GM23338 (cell line): ENCODE results near the gene AEN. TPM values are rescaled to one million over a fixed set of nuclear protein-coding genes. Genes with fewer than 3 reads are reported as not detected.

Experiments used
- ATAC-seq: fragments of 200-7000 bp; cut with Tn5 transposase; 3 replicates; pipeline ENCODE4 v1.9.1; 2020
- DNase-seq: peaks from one replicate; pipeline ENCODE4 v3.0.0-alpha.2; 2015; ENCODE audit warnings: low spot score
- H2AFZ ChIP-seq: fragments of 200-600 bp; sonication (generic); 2 replicates; pipeline ENCODE4 v1.8.0; 2016; ENCODE audit warnings: antibody characterized with exemption, mild to moderate bottlenecking, moderate library complexity
- H3F3A ChIP-seq: fragments of 200-600 bp; sonication (generic); replicated peaks from 2 replicates; pipeline ENCODE4 v1.8.0; 2017; ENCODE audit warnings: antibody characterized with exemption, mixed run types, low read depth
- H3K27ac ChIP-seq: fragments of 200-600 bp; sonication (generic); 2 replicates; pipeline ENCODE4 v1.6.1; 2016; ENCODE audit warnings: low read depth
- H3K27me3 ChIP-seq: fragments of 200-600 bp; sonication (generic); 2 replicates; pipeline ENCODE4 v1.8.0; 2016; ENCODE audit warnings: mild to moderate bottlenecking, mixed run types, moderate library complexity; ENCODE audit not compliant: insufficient read depth
- H3K36me3 ChIP-seq: fragments of 200-600 bp; sonication (generic); 2 replicates; pipeline ENCODE4 v1.8.0; 2016; ENCODE audit warnings: mild to moderate bottlenecking; ENCODE audit not compliant: insufficient read depth
- H3K4me1 ChIP-seq: fragments of 200-600 bp; sonication (generic); 2 replicates; pipeline ENCODE4 v1.8.0; 2016; ENCODE audit warnings: mild to moderate bottlenecking, moderate library complexity; ENCODE audit not compliant: insufficient read depth
- H3K4me2 ChIP-seq: fragments of 200-600 bp; sonication (generic); 2 replicates; pipeline ENCODE4 v1.7.1; 2017; ENCODE audit warnings: mixed run types
- H3K4me3 ChIP-seq: fragments of 200-600 bp; sonication (generic); 2 replicates; pipeline ENCODE4 v1.6.1; 2016; ENCODE audit warnings: mixed run types
- H3K79me2 ChIP-seq: fragments of 200-600 bp; sonication (generic); replicated peaks from 2 replicates; pipeline ENCODE4 v1.8.0; 2017; ENCODE audit warnings: mild to moderate bottlenecking; ENCODE audit not compliant: insufficient read depth
- H3K9me2 ChIP-seq: fragments of 200-600 bp; sonication (generic); 2 replicates; pipeline ENCODE4 v1.8.0; 2017; ENCODE audit not compliant: insufficient read depth
- H4K20me1 ChIP-seq: fragments of 200-600 bp; sonication (generic); replicated peaks from 2 replicates; pipeline ENCODE4 v1.8.0; 2017; ENCODE audit warnings: mild to moderate bottlenecking; ENCODE audit not compliant: insufficient read depth
- H3K27ac Mint-ChIP-seq: 2 replicates; pipeline ENCODE4 v1.8.0; 2020; ENCODE audit warnings: inconsistent platforms, mild to moderate bottlenecking, moderate library complexity, mixed read lengths
- H3K27me3 Mint-ChIP-seq: 3 replicates; pipeline ENCODE4 v1.8.0; 2022; ENCODE audit warnings: low read depth, mild to moderate bottlenecking, moderate library complexity, mixed read lengths, inconsistent platforms; ENCODE audit not compliant: insufficient read depth, poor library complexity
- H3K36me3 Mint-ChIP-seq: 3 replicates; pipeline ENCODE4 v1.8.0; 2021; ENCODE audit warnings: low read depth, mild to moderate bottlenecking, inconsistent platforms, moderate library complexity, mixed read lengths
- H3K4me1 Mint-ChIP-seq: 3 replicates; pipeline ENCODE4 v1.8.0; 2020; ENCODE audit warnings: mild to moderate bottlenecking, inconsistent platforms, mixed read lengths
- H3K4me3 Mint-ChIP-seq: 3 replicates; pipeline ENCODE4 v1.8.0; 2021; ENCODE audit warnings: moderate library complexity, mild to moderate bottlenecking, inconsistent platforms, mixed read lengths
- H3K9me3 Mint-ChIP-seq: 3 replicates; pipeline ENCODE4 v1.8.0; 2020; ENCODE audit warnings: moderate library complexity, mild to moderate bottlenecking, inconsistent platforms, mixed read lengths
- CTCF ChIP-seq, 2 experiments: fragments of 200-600 bp in 1 of 2; sonication (generic) in 1 of 2; conservative IDR thresholded peaks; 2 replicates each; pipeline versions ENCODE4 v1.5.1 to v1.6.1; 2016 to 2017; ENCODE audit warnings: antibody characterized with exemption in 2 of 2, low read depth in 2 of 2, mild to moderate bottlenecking in 2 of 2, moderate library complexity in 1 of 2
- EZH2 ChIP-seq: fragments of 200-600 bp; sonication (generic); IDR thresholded peaks from one replicate; pipeline ENCODE4 v1.8.0; 2017; ENCODE audit warnings: antibody characterized with exemption, mild to moderate bottlenecking, low read depth; ENCODE audit not compliant: unreplicated experiment
- EZH2phosphoT487 ChIP-seq: fragments of 200-600 bp; sonication (generic); IDR thresholded peaks from one replicate; pipeline ENCODE4 v1.8.1; 2018; ENCODE audit warnings: antibody characterized with exemption; ENCODE audit not compliant: unreplicated experiment
- JUNB ChIP-seq: IDR thresholded peaks from one replicate; pipeline ENCODE4 v1.6.1; 2016; ENCODE audit warnings: antibody characterized with exemption; ENCODE audit not compliant: unreplicated experiment
- NANOG ChIP-seq: IDR thresholded peaks from 2 replicates; pipeline ENCODE4 v1.6.1; 2016; ENCODE audit warnings: antibody characterized with exemption, borderline replicate concordance
- POLR2AphosphoS5 ChIP-seq: IDR thresholded peaks from 2 replicates; pipeline ENCODE4 v1.6.1; 2016; ENCODE audit warnings: antibody characterized with exemption, low read depth
- polyA plus RNA-seq: library from polyadenylated mRNA; unstranded; fragments of >200 nt; fragmentation: Nextera tagmentation; extraction: Ambion mirVana; gene quantifications from 2 replicates; pipeline ENCODE4 v1.2.1, GENCODE V29; 2016
- total RNA-seq: library from RNA; depleted of rRNA; stranded (reverse); fragments of >200 nt; shearing (Covaris generic); gene quantifications from 2 replicates; pipeline ENCODE4 v1.2.3, GENCODE V29; 2014
- TF ChIP-seq, protein P1 (sequence below): fragments of 250-450 bp; sonication (Bioruptor Pico); IDR thresholded peaks from 2 replicates; pipeline ENCODE4 v1.5.0; 2020; ENCODE audit warnings: mild to moderate bottlenecking, moderate library complexity
- TF ChIP-seq, protein P2 (sequence below): IDR thresholded peaks from one replicate; pipeline ENCODE4 v1.6.1; 2018; ENCODE audit warnings: antibody characterized with exemption; ENCODE audit not compliant: unreplicated experiment

AEN gene
- total and polyA plus RNA-seq, 2 experiments from 2014 or later = 82.3 to 220 TPM

DNA sequence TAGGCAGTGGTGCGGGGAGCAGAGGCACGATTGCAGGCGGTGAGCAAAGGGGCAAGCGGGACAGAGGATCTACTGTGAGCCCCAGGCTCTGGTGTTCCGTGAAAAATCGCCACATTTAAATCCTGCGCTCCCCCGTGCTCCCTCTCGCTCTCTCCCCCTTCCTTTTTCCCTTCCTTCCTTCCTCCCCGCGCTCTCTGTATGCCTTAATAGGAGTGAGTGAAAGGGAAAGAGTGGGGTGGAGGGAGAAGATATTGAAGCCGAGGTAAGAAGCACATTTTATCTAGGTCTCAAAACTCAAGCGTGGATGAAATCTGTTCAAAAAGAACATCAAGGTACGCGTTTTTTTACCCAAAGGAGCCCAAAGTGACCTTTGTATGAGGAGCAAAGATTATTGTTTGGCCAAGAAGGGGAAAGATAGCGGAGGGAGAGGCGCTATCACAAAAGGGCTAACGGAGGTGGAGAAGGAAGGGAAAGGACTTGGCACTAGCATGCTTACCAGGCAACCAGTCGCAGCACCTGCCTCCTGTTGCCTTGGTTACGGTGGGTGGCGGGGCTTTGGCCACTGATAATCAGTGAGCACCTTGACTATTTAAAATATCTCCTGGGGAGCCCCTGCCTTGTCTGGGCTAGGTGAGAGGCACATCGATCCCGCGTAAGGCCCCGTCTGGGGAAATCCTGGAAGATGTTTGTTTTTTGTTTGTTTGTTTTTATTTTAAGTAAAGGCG, 14.9 kb upstream of the AEN start:
- TF ChIP-seq, protein P1, sequence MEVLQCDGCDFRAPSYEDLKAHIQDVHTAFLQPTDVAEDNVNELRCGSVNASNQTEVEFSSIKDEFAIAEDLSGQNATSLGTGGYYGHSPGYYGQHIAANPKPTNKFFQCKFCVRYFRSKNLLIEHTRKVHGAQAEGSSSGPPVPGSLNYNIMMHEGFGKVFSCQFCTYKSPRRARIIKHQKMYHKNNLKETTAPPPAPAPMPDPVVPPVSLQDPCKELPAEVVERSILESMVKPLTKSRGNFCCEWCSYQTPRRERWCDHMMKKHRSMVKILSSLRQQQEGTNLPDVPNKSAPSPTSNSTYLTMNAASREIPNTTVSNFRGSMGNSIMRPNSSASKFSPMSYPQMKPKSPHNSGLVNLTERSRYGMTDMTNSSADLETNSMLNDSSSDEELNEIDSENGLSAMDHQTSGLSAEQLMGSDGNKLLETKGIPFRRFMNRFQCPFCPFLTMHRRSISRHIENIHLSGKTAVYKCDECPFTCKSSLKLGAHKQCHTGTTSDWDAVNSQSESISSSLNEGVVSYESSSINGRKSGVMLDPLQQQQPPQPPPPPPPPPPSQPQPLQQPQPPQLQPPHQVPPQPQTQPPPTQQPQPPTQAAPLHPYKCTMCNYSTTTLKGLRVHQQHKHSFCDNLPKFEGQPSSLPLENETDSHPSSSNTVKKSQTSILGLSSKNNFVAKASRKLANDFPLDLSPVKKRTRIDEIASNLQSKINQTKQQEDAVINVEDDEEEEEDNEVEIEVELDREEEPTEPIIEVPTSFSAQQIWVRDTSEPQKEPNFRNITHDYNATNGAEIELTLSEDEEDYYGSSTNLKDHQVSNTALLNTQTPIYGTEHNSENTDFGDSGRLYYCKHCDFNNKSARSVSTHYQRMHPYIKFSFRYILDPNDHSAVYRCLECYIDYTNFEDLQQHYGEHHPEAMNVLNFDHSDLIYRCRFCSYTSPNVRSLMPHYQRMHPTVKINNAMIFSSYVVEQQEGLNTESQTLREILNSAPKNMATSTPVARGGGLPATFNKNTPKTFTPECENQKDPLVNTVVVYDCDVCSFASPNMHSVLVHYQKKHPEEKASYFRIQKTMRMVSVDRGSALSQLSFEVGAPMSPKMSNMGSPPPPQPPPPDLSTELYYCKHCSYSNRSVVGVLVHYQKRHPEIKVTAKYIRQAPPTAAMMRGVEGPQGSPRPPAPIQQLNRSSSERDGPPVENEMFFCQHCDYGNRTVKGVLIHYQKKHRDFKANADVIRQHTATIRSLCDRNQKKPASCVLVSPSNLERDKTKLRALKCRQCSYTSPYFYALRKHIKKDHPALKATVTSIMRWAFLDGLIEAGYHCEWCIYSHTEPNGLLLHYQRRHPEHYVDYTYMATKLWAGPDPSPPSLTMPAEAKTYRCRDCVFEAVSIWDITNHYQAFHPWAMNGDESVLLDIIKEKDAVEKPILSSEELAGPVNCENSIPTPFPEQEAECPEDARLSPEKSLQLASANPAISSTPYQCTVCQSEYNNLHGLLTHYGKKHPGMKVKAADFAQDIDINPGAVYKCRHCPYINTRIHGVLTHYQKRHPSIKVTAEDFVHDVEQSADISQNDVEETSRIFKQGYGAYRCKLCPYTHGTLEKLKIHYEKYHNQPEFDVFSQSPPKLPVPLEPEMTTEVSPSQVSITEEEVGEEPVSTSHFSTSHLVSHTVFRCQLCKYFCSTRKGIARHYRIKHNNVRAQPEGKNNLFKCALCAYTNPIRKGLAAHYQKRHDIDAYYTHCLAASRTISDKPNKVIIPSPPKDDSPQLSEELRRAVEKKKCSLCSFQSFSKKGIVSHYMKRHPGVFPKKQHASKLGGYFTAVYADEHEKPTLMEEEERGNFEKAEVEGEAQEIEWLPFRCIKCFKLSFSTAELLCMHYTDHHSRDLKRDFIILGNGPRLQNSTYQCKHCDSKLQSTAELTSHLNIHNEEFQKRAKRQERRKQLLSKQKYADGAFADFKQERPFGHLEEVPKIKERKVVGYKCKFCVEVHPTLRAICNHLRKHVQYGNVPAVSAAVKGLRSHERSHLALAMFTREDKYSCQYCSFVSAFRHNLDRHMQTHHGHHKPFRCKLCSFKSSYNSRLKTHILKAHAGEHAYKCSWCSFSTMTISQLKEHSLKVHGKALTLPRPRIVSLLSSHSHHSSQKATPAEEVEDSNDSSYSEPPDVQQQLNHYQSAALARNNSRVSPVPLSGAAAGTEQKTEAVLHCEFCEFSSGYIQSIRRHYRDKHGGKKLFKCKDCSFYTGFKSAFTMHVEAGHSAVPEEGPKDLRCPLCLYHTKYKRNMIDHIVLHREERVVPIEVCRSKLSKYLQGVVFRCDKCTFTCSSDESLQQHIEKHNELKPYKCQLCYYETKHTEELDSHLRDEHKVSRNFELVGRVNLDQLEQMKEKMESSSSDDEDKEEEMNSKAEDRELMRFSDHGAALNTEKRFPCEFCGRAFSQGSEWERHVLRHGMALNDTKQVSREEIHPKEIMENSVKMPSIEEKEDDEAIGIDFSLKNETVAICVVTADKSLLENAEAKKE = no peak
- TF ChIP-seq NANOG = no peak
- no peak for TF ChIP-seq EZH2
- no peaks in the 10 kb centered on the region for H3K36me3 ChIP-seq
- no peaks in the 10 kb centered on the region for H4K20me1 ChIP-seq
- no peaks in the 10 kb centered on the region for H3K36me3 Mint-ChIP-seq
- peak overlapping the region; percentile 82 for H3K4me3 ChIP-seq
- H3K27ac Mint-ChIP-seq = no peak overlapping the region
- H3K79me2 ChIP-seq = no peaks in the 10 kb centered on the region
- ATAC-seq (peak; percentile 19), DNase-seq (peak; percentile 71)
- peaks cover 70% of the 10 kb centered on the region for H3K4me1 ChIP-seq
- peaks cover 64% of the 10 kb centered on the region for H3K4me1 Mint-ChIP-seq
- no peaks in the 10 kb centered on the region for H3K9me3 Mint-ChIP-seq
- H3F3A ChIP-seq = 0 out of 2 replicates have a peak, but pooled peaks cover 15% of the 10 kb centered on the region
- no peak overlapping the region for H2AFZ ChIP-seq
- H3K4me3 Mint-ChIP-seq = peak overlapping the region; percentile 70
- peaks cover 65% of the 10 kb centered on the region for H3K27me3 Mint-ChIP-seq
- H3K27me3 ChIP-seq = peaks cover 74% of the 10 kb centered on the region
- H3K9me2 ChIP-seq = no peaks in the 10 kb centered on the region
- no peak overlapping the region for H3K27ac ChIP-seq
- H3K4me2 ChIP-seq = peak overlapping the region; percentile 99

DNA sequence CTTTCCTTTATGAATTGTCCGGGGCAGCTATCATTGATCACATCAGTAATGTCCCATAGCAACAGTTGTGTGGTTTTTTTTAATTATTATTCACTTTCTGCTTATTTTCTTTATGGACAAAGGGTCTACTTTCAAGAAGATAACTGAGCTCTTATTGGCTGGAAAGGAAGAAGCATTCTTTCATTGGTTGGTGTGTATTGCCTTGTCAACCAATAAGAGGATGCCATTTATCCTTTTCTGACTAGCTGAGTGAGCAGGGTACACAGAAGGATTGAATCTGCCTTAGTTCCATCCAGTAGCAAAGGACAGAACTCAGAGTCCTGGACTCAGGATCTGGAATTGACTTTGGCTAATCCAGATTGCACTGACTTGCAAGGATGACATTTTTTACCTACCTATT, 13.2 kb upstream of the AEN start:
- no peaks in the 10 kb centered on the region for H4K20me1 ChIP-seq
- no peak for DNase-seq
- no peaks in the 10 kb centered on the region for H3K36me3 ChIP-seq
- Mint-ChIP-seq H3K36me3 (no peaks in the 10 kb centered on the region), H3K27ac (no peak overlapping the region), H3K4me1 (peaks cover 77% of the 10 kb centered on the region), H3K27me3 (peaks cover 64% of the 10 kb centered on the region), H3K9me3 (no peaks in the 10 kb centered on the region), H3K4me3 (no peak overlapping the region)
- ATAC-seq = no peak
- H3K4me1 ChIP-seq = peaks cover 74% of the 10 kb centered on the region
- no peak overlapping the region for H3K4me3 ChIP-seq
- H3K9me2 ChIP-seq = no peaks in the 10 kb centered on the region
- H3K79me2 ChIP-seq = no peaks in the 10 kb centered on the region
- no peak overlapping the region for H3K27ac ChIP-seq
- no peak overlapping the region for H2AFZ ChIP-seq
- 0 out of 2 replicates have a peak overlapping the region, but pooled peaks have one; percentile 12 for H3K4me2 ChIP-seq
- peaks cover 62% of the 10 kb centered on the region for H3K27me3 ChIP-seq
- H3F3A ChIP-seq = 0 out of 2 replicates have a peak, but pooled peaks cover 12% of the 10 kb centered on the region
- TF ChIP-seq POLR2AphosphoS5 (no peak), JUNB (no peak), CTCF (conservative IDR thresholded peaks at IDR 0.05; ENCODE audit: low read depth in 2 of 2) (no peak), EZH2phosphoT487 (no peak)
- TF ChIP-seq, protein P2, sequence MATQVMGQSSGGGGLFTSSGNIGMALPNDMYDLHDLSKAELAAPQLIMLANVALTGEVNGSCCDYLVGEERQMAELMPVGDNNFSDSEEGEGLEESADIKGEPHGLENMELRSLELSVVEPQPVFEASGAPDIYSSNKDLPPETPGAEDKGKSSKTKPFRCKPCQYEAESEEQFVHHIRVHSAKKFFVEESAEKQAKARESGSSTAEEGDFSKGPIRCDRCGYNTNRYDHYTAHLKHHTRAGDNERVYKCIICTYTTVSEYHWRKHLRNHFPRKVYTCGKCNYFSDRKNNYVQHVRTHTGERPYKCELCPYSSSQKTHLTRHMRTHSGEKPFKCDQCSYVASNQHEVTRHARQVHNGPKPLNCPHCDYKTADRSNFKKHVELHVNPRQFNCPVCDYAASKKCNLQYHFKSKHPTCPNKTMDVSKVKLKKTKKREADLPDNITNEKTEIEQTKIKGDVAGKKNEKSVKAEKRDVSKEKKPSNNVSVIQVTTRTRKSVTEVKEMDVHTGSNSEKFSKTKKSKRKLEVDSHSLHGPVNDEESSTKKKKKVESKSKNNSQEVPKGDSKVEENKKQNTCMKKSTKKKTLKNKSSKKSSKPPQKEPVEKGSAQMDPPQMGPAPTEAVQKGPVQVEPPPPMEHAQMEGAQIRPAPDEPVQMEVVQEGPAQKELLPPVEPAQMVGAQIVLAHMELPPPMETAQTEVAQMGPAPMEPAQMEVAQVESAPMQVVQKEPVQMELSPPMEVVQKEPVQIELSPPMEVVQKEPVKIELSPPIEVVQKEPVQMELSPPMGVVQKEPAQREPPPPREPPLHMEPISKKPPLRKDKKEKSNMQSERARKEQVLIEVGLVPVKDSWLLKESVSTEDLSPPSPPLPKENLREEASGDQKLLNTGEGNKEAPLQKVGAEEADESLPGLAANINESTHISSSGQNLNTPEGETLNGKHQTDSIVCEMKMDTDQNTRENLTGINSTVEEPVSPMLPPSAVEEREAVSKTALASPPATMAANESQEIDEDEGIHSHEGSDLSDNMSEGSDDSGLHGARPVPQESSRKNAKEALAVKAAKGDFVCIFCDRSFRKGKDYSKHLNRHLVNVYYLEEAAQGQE = no peak
